Middle frontal gyrus (tissue), 1 donor: ENCODE measurements around the gene NFKBIB.
"Not testable (repeated sequence)": the region's sequence is repeated elsewhere in the genome, so short reads cannot be mapped to it uniquely, and the experiment has no call there.

ENCODE experiments used
- DNase-seq: peaks from one replicate; pipeline ENCODE4 v3.0.0-alpha.2; 2015; ENCODE audit warnings: low spot score; ENCODE audit errors: extremely low spot score

The NFKBIB gene, protein sequence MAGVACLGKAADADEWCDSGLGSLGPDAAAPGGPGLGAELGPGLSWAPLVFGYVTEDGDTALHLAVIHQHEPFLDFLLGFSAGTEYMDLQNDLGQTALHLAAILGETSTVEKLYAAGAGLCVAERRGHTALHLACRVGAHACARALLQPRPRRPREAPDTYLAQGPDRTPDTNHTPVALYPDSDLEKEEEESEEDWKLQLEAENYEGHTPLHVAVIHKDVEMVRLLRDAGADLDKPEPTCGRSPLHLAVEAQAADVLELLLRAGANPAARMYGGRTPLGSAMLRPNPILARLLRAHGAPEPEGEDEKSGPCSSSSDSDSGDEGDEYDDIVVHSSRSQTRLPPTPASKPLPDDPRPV

DNA sequence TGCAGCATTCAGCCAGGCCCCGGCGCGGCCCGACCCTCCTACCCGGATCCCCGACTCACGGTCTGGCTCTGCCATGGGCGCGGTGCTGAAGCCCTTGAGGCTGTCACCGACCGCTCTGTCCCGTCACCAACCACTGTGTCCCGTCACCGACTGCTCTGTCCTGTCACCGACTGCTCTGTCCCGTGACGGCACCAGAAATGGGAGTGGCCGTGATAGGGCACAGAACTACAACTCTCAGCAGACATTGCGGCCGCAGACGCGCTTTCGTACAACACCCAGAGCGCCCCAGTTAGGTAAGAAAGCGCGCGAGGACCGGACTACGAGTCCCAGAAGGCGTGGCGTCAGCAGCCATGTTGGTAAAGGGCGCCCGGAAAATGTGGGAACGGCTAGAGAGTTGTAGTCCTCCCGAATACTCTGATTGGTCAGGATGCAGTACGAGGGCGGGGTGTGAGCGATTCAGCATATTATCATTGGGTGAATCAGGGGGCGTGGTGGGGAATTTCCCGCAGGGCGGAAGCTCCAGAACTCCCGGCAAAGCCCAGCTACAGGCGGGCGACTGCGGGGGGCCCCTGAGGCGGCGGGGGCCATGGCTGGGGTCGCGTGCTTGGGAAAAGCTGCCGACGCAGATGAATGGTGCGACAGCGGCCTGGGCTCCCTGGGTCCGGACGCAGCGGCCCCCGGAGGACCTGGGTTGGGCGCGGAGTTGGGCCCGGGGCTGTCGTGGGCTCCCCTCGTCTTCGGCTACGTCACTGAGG, at the start of gene NFKBIB, which contains the start of gene SIRT2:
Gene NFKBIB, plus strand, starts transcription at position 523 of the 755 bp plus-strand sequence. Its CDS starts 64 bp downstream, at position 587.
Gene SIRT2, minus strand, starts transcription at position 172 of the 755 bp plus-strand sequence. Its CDS starts 97 bp downstream, at position 75.
- DNase-seq, result peak; percentile 100

DNA sequence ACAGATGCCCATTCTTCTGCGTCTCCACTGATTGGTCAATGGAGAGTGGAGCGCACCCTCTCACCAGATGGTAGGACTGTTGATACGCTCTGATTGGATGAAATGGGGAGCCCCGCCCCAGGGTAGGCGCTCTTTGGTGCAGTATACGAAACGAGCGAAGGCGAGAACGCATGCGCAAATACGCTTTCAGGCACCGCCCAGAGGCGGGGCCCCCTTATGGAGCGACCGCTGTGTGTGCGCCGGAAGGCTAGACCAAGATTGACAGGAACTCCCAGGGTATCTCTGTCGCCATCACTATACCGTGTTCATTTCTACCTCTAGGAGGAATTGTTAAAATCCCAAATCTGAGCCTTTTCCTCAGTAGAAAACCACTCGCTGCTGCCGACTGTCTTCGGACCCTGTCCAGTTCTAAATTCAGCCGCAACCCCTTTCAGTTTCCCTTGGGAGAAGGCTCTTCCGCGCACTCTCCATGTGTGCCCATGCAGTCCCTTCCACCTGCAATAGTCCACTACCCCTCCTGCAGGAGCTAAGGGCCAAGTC, 49.3 kb upstream of the NFKBIB start:
- DNase-seq, result no peak

DNA sequence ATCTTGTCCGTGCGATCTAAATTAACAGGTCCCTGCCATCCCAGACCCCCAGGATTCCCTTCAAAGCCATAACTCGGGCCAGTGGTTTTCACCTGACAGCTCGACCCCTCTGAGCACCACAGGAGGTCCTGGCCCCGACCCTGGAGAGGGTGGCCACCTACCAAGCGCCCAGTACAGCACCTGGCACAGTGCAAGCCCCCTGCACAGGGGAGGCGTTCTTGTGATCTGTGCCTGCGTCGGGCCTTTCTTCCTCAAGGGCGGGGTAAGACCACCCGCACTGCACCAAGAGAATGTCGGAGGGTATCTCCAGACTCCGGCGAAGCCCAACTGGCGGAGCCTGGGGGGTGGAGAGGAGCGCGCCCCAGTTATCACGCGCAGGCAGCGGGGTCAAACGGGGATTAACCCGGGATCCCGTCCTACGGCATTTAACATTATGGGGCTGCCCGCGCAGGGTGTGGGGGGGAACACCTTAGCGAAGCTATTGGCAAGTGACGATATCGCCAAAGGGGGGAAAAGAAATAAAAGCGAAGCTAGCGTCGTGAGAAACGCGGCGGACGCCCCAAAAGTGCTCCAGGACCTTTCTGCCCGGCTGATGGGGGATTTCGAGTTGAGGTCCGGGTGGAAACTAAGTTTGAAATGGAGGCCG, 48.7 kb upstream of the NFKBIB start:
- DNase-seq, result no peak

DNA sequence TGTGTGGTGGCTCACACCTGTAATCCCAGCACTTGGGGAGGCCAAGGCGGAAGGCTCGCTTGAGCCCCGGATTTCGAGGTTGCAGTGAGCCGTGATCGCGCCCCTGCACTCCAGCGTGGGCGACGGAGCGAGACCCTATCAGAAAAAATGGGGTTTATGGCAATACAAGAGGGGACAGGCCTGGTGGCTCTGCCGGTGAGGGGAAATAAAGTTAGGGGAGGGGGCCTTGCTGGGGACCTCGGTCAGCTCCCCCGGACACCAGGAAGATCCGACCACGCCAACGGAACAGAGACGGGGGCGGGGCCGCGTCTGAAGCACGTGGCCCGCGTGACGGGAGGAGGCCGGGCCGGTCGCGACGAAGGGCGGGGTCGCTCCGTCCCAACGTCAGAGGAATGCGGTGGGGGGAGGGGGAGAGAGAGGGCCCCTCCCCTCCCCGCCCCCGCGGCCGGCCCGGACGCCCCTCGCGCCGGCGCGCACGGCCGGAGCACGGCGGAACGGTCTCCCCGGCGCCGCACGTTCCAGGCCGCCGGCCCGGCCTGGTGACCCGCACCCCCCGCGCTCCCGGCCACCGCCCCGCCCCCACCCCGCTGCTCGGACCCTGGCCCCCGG, 48.0 kb upstream of the NFKBIB start:
- peak; percentile 85 for DNase-seq

DNA sequence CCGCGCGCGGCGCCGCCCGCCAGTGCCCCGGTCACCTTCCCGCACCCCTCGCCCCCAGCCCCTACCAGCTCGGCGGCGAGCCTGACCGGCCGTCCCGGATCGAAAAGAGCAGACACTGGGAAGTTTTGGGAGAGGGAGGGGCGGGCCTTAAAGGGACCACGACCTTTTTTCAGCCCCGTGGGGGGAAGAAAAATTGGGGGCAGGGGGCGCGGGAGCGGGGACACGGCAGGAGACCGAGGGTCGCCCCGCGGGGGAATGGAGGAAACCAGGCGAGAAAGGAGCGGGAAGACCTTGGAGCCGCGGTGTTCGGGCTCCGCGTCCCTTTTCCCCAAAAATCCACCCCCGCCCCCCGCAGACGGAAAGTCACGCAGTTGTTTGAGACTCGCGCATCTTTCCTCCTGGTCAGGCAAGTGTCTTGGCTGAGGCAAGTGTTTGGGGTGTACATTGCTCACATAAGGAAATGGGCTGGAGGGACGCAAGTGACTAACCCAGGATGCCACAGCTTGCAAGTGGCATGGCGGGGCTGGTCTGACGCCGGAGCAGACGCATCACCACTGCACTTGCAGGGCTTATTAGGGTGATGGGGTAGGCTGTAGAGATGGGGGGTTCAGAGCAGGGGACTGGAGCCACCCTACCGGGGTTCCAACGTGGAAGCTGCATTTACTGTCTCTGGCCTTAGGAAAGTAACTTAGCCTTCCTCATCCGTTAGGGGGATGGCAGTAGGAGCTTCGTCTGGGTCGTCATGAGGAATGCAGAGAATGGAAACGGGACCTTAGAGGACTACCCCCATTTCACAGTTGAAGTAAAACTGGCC, 47.3 kb upstream of the NFKBIB start:
- no peak for DNase-seq

DNA sequence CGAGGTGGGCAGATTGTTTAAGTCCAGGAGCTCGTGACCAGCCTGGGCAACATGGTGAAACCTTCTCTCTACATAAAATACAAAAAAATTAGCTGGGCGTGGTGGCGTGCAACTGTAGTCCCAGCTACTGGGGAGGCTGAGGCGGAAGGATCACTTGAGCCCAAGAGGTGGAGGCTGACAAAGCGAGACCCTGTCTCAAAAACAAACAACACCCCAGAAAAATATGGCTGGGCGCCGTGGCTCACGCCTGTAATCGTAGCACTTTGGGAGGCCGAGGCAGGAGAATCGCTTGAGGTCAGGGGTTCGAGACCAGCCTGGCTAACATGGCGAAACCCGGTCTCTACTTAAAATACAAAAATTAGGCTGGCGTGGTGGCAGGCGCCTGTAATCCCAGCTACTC, 46.6 kb upstream of the NFKBIB start:
- no peak for DNase-seq

DNA sequence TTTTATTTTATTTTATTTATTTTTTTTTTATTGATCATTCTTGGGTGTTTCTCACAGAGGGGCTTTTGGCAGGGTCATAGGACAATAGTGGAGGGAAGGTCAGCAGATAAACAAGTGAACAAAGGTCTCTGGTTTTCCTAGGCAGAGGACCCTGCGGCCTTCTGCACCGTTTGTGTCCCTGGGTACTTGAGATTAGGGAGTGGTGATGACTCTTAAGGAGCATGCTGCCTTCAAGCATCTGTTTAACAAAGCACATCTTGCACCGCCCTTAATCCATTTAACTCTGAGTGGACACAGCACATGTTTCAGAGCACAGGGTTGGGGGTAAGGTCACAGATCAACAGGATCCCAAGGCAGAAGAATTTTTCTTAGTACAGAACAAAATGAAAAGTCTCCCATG, 44.8 kb upstream of the NFKBIB start:
- not testable (repeated sequence) for DNase-seq

DNA sequence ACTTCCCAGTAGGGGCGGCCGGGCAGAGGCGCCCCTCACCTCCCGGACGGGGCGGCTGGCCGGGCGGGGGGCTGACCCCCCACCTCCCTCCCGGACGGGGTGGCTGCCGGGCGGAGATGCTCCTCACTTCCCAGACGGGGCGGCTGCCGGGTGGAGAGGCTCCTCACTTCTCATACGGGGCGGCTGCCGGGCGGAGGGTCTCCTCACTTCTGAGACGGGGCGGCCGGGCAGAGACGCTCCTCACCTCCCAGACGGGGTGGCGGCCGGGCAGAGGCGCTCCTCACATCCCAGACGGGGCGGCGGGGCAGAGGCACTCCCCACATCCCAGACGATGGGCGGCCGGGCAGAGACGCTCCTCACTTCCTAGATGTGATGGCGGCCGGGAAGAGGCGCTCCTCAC, 44.0 kb upstream of the NFKBIB start:
- not testable (repeated sequence) for DNase-seq

DNA sequence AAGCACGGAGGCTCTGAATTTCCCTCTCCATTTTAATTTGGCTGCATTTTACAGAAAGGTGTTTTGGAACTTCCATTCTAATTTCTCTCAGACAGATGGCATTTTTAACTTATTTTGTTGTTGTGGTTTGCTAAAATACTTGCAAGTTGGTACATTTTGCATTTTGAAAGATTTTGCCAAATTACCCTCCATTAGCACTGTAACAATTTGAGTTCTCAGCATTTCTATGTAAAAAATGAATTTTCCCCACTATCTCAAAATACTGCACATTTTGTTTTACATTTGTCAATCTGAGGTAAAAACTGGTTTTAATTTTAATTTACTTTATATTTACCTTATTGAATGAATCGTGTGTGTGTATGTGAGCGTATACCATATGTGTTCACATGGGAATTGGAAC, 43.0 kb upstream of the NFKBIB start:
- no peak for DNase-seq

DNA sequence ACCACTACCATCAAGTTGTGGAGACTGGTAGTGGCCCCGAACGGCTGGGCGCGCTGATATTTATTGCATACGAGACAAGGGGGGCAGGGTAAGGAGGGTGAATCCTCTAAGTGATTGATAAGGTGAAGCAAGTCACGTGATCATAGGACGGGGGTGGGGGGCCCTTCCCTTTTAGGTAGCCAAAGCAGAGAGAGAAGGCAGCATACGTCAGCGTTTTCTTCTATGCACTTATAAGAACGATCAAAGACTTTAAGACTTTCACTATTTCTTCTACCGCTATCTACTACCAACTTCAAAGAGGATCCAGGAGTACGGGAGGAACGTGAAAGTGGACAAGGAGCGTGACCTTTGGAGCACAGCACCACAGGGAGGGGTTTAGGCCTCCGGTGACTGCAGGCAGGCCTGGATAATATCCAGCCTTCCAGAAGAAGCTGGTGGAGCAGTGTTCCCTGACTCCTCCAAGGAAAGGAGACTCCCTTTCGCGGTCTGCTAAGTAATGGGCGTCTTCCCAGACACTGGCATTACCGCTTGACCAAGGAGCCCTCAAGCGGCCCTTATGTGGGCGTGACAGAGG, 40.1 kb upstream of the NFKBIB start:
- DNase-seq, result not testable (repeated sequence)

DNA sequence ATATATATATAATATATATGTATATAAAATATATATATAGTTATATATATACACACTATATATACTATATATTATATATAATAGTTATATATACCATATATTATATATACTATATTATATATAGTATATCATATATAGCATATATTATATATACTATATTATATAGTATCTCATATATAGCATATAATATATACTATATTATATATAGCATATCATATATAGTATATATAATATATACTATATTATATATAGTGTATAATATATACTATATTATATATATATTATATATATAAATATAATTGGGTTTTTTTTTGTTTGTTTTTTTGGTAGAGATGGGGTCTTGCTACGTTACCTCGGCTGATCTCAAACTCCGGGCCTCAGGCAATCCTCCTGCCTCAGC, 38.4 kb upstream of the NFKBIB start:
- no peak for DNase-seq

DNA sequence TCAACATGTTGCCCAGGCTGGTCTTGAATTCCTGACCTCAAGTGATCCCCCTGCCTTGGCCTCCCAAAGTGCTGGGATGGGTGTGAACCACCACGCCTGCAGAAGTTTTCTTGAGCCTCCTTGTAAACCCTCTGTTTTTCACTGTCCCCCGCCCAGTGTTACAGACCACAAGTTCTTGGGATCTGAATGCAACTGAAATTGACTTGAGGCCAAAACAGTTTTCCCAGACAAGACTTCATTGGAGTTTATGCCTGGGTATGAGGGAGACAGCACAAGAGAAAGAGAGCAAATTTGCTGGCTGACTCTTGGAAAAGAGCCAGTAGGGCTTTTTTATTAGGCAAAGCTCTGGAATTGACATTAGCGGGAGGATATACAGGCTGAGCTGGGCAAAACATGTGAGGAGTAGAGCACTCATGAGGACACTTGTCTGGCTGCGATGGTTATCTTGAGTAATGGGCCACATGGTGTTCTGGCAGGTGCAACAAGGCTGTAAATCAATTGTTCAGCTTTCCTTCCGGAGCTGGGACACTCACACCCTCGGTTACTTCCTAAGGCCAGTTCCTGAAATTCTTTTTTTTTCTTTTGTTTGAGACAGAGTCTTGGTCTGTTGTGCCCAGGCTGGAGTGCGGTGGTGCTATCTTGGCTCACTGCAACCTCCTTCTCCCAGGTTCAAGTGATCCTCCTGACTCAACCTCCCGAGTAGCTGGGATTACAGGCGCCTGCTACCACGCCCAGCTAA, 37.3 kb upstream of the NFKBIB start:
- DNase-seq, result no peak

DNA sequence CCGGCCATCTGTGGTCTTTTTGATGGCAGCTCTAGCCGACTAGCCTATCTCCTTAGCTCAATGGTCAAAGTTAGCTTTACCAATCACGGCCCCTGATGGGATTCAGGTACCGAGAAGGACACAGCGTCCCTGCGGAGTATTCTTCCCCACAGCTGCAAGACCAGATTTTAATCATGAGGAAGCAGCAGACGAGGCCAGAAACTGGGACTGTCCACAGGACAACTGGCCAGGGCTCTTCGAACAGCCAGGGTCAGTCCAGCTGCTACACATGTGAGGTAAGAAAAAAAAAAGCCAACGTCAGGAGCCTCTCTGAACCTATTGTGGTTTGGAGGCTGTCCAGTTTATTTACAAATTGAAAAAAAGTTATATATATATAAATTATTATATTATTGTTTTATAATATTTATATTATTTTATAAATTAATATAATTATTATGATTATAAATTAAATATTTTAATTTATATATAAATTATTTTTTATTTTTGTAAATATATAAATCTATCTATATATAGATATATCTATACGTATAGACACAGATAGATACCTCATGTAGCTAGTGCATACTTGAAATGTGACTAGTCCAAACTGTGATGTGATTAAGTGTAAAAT, 32.5 kb upstream of the NFKBIB start:
- no peak for DNase-seq

DNA sequence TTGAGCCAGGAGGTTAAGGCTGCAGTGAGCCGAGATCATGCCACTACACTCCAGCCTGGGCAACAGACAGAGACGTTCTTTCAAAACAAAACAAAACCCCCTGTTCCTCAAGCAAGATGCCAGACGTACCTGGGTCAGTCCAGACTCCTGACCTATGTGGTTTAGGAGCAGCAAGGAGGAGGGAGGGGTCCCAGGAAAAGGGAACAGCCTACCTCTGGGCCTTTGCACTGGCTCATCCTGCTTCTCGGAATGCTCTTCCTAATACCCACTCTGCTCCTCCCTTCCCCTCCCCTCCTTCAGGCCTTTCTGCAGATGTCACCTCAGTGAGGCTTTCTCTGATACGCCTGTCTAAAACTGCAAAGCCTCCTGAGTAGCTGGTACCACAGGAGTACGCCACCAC, 31.2 kb upstream of the NFKBIB start:
- DNase-seq, result no peak

DNA sequence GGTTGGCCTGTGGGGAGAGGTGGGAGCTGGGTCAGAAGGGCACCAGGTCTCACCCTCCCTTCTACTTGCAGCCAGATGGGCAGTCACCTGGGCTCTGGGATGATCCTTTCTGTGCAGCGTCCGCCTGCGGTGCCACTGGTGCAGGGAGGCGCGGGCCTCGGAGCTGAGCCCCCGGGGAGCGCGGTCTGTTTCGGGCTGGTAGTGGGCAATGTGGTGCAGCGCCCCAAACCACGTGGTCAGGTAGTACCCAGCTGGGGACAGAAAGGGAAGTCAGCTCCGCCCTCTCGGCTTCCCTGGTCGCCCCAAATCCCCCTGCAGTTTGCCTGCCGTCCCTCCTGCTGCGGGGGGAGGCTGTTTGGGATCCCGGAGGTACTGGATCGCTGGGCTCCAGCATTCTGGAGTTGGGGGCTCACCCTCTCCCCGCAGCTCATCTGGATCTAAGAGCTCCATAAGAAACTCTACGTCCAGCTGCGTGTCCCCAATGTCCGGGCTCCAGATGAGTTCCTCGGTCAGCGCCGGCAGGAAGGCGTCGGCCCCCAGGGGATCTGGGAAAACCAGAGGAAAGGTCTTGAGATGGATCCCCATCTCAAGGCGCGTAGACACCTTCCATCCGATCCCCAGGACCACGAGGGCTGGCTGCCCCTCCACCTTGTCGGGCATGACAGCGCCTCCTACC, 30.5 kb upstream of the NFKBIB start:
- no peak for DNase-seq

DNA sequence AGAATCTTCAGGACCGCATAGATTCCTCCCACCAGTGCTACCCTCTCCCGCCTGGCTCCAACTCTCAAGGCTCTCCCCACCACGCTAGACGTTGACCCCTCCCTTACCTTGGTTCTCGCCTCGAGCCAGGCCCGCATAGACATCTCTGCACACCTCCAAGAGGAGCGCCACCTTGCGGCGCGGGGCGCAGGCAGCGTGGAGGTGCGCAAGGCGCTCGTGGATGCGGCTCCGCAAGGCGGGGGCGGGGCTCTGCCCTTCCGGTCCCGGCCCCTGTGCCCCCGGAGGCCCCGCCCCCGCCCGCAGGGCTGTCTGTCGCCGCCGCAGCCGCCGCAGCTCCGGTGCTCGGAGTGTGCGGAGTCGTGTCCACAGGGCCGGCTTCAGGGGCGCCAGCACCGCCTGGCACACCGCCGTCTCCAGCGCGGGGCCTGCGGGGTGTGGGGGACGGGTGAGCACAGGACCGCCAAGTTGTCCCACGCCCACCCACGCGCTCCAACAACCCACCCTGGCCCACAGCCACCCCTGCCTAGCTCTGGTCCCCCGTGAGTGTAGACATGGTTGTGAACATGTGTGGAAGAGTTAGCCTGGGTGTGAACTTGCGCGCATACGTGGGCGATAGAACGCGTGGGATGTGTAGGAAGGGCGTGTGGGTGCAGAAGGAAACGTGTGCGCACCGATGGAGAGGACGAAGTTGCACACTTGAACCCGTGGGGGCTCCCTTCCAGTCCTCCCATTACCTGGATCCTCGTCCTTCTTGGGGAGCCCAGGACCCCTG, 29.7 kb upstream of the NFKBIB start:
- DNase-seq, result no peak

DNA sequence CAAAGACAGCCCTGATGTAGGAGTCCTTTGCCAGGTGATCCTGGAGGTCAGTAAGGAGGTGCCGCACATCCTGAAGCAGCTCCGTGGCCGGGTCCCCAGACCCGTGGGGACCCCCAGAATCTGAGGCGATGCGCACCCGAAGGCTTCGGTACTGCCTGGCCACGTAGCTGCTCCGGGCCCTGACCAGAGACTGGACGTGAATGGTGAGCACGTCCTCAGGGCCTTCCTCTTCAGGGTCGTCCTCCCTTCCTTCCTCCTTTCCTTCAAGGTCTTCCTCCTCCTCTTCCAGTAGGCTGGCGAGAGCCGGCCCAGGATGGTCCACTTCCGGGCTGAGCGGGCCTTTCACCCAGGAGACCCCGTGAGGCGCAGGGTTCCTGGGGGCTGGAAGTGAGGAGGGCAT, 29.2 kb upstream of the NFKBIB start:
- DNase-seq, result no peak

DNA sequence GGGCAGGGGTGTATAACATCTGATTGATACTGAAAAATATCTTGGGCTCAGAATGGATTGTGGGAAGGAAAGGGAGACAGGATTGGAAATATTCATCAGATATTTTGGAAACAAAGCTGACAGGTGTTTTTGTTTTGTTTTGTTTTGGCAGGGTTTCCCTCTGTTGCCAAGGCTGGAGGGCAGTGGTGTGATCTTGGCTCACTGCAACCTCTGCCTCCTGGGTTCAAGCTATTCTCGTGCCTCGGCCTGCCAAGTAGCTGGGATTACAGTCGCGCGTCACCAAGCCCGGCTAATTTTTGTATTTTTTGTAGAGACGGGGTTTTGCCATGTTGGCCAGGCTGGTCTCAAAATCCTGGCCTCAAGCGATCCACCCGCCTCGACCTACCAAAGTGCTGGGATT, 26.4 kb upstream of the NFKBIB start:
- DNase-seq, result not testable (repeated sequence)
